H54 (cell line): ENCODE results near the gene VAV2.

Experiments
- DNase-seq: peaks from one replicate; pipeline ENCODE4 v3.0.0; 2011; ENCODE audit warnings: low spot score, mixed read lengths; ENCODE audit not compliant: insufficient read length
- FAIRE-seq: peaks from 3 replicates; lab custom pipeline; 2011; peaks lifted over from hg19 to GRCh38; lab: Jason Lieb, UNC
- POLR2A ChIP-seq: IDR thresholded peaks from 2 replicates; pipeline ENCODE4 v1.6.1; 2011; ENCODE audit warnings: low read depth, mild to moderate bottlenecking, low read length

Gene VAV2

DNA sequence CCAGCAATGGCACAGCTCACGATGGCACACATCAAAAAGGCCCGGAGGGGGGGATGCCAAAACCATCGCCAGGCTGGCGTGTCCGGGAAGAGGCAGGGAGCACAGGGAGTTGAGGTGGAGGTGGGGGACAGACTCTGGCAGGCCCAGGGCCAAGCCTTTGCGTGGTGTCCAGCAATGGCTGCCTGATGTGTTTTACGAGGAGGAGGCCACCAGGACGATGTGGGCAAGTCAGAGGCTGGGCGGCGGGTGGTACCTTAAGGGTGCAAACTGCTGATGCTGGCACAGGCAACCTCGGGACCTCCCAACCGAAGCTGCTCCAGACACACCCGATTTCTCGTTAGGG is 4.7 kb downstream of the VAV2 start:
- DNase-seq (no peak), FAIRE-seq (no peak)
- no peak for TF ChIP-seq POLR2A

DNA sequence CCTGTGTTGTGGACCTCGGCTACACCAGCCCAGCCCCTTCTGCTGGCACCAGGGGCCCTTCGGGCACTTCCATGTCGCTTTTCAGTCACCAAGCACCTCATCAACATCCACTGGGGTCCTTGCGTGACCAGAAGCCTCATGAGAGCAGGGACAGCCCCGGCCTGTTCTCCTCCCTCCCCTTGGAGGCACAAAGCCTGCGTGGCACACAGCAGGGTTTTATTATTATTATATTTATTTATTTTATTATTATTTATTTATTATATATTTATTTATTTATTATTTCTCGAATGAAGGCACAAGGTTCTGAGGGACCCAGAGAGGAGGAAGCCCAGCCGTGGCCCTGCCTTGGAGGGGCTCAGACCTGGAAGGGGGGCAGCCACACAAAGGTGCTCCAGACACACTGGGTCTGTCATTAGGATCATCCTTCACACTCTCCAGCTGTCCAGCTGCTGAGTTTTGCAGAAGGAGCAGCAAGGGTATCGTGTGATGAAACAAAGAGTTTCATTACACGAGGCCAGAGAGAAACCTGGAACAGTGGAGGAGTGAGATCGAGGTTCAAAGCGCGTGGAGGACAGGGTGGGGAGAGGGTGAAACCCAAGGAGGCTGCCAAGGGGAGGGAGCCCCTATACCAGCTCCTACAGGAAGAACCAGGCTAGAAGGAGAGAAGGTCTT is 5.2 kb downstream of the VAV2 start:
- FAIRE-seq = no peak
- no peak for TF ChIP-seq POLR2A
- no peak for DNase-seq

DNA sequence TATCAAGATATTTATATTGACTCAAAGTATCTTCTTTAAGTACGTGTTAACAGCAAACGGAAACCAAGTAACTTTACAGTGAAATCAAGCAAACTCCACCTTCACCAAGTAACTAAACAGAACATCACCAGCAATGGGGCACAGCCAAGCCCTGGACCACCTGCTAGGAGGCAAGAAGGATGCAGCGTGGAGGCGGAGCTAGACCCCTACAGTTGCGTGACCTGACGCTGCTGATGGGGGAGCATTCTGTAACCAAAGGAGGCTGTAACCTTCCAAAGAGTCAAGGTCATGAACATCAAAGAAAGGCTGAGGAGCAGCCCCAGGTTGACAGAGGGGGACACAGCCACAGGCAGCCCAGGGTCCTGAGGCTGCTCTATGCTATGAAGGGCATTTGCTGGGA is 6.1 kb downstream of the VAV2 start:
- DNase-seq (no peak), FAIRE-seq (no peak)
- TF ChIP-seq POLR2A = no peak

DNA sequence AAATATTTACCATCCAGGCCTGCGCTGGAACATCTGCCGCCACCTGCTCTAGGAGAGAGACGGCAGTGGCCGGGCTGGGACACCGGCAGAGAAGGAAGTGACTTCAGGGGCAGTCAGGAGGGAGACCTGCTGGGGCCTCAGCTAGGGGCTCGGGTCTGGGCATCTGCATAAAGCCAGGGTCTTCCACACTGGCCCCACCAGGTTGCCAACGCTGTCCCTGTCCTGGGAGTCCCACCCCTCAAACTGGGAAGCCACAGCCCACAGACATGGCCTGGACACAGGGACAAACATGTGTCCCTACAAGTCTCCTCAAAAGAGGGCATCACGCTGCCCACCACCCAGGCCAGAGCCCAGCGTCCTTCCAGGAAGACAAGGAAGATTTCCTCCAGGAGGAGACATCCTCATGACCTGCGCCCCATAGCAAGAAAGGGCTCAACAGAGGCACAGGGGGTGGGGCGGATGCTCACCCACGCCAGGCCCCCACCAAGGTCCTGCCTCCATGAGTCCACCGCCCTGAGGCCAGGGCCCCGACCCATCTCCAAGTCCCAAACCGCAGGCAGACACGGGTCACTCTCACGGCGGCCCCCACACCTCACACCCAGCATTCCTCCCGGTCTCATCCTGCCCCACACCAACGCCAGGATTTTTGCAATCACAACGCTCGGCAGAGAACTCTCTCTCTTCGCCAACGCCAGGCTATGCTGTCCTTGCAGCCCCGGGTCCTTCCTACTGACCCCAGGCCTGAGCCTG is 9.0 kb downstream of the VAV2 start:
- DNase-seq (no peak), FAIRE-seq (no peak)
- no peak for TF ChIP-seq POLR2A

DNA sequence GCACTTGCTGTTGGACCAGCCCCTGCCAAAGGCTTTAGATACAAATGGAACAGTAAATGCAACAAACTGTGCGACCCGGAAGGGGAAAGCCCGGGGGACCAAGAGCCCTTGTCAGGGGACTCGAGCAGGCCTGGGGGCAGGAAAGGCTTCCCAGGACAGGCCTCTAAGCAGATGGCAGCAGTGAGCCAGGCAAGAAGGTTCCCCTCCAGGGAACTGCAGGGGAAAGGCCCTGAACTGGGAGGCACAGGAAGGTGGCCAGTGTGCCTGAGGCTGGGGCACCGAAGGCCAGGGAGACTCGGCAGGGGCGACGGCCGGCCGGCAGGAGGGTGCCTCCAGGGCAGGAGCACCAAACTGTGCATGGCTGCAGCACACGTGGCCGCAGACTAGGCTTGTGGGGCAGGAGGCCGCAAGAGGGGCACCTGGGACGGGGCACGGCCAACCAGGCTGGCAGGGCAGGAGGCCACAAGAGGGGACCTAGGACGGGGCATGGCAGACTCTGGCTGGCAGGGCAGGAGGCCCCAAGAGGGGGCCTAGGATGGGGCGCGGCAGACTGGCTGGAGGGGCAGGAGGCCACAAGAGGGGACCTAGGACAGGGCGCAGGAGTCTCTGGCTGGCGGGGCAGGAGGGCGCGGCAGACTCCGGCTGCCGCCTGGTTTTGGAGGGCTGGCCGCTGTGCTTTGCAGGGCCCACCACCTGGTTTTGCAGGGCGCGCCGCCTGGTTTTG is 10.0 kb downstream of the VAV2 start:
- DNase-seq (no peak), FAIRE-seq (no peak)
- TF ChIP-seq POLR2A = no peak

DNA sequence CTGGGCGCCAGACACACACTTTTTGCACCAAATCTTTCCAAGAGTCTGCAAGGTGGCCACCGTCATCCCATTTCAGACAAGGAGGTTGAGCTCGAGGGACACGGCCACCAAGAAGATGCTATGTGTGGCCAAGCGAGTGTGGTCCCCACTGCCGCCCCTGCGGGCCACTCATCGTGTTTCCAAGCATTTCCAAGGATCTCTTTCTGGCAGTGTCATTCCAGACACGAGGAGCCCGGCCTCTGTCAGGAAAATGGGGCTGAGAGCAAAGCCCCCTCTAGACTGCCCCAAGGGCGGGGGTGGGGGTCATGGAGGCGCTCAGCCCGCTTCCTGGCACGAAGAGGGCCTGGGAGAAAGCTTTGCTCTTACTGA is 10.6 kb downstream of the VAV2 start:
- no peak for FAIRE-seq
- no peak for DNase-seq
- TF ChIP-seq POLR2A = no peak

DNA sequence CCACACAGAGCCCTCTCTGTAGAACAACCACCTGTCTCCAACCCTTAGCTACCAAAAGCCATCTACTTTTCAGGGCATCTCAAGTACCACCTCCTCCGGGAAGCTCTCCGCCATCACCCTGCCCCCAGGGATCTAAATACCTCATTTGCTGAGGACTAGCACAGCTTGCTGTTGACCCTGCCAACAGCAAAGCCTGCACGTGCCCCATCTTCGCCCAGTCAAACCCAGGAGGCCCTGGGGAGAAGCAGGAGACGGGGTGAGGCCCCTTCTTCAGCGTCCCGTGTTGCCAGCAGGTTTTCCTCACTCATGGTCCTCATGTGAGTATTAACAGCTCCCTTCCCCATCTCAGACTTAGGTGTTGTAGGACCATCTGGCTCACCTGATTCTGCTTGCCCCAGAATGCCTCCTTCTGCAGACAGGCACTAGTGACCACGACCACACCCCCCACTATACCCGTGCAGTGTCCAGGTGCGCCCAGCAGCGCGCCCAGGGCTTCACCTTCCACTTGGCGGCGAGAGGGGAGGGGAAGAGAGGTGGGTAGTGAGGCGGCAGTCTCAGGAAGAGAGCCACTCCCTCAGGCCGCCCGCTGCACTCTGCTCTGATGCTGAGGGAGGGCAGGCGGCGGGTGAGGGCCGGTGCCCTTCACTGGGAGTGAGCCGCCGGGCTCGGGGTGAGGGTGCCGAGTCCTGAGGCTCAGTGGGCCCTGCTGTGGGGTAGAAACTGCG is 11.1 kb downstream of the VAV2 start:
- FAIRE-seq = no peak
- DNase-seq = no peak

DNA sequence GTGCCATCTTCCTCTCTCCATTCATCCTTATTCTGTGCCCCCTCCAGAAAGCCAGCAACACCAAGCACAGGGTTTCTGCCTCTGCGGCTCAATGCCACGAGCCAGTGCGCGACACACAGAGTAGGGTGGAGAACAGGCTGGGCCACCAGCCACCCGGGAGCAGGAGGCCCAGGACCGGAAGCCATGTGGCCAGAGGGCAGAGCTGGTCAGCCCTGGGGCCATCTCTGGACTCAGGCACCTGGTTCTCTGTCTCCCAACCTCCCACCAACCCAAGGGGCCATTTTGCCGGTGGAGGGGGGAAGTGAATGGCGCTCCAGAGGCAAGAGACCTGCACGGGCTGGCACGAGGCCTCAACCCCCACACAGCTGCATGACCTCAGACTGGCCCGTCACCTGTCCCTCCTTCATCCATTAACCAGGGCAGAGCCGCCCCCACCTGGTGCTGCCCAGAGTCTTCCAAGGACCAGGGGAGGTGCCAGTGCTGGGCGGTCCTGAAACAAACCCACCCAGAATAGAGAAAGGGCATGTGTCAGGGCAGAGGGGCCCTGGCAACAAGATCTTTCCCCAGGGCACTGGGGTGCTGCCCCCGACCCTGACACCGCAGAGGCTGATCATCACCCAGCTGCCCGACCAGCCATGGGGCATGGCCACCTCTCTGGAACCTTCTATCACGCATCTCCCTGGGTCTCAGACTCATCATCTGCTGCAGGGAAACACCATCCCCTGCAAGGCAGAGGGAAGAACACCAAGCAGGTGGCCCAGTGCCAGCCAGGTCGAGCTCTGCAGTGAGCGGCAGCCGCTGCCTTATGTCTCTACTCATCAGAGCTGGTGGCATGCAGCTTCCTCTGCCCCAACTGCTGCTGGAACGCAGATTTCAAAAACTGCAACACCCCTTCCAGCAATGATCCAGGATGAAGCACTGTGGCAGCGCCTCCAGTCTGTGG is 11.9 kb downstream of the VAV2 start:
- FAIRE-seq (no peak), DNase-seq (no peak)
- no peak for TF ChIP-seq POLR2A

More for the DNA sequence above, 11.1 kb downstream of the VAV2 start:
- no peak for TF ChIP-seq POLR2A

DNA sequence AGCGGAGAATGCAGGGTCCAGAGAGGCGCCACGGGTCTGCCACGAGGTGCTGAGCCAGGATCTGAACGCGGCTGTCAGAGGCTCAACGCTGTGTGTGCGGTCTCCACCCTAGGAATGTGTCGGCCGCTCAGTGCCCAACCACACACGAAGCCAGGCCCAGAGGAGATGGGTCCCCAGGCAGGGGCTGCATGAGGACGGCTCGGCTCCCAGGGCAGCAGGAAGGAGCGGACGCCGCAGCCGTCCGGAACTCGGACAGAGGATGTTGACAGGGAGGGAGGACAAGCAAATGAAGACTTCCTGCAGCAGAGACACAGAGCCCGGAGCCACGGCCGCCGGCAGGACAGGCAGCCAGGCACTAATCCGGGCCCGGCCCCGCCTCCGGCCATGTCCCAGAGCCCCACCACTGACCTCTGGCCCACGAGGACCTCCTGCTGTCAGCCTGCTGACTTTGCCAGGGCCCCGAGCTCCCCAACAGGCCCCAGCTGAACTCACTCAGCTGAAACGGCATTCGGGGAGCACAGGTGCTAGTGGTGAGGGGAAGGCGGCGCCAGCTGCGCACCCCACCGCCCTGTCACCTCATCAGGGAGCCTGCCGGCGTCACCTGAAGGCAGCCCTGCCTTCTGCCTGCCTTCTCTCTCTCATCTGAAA is 12.7 kb downstream of the VAV2 start:
- no peak for DNase-seq
- FAIRE-seq = no peak
- no peak for TF ChIP-seq POLR2A

DNA sequence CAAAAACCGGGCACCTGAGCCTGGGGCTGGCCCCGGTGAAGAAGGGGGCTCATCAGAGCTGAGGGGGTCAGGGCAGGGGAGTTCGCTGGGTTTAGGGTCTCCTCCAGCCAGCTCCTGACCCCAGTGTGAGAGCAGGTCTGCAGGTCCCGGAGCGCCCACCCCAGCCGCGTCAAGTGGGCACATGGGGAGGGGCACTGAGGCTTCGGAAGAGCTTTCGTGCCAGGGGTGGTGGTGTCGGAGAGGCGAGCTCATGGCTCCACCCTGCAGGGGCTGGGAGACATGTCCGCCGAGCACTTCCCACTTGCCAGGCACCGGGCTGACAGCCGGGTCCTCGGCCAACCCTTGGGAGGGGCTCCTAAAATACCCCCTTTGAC is 13.2 kb downstream of the VAV2 start:
- TF ChIP-seq POLR2A = no peak
- FAIRE-seq = no peak
- no peak for DNase-seq

DNA sequence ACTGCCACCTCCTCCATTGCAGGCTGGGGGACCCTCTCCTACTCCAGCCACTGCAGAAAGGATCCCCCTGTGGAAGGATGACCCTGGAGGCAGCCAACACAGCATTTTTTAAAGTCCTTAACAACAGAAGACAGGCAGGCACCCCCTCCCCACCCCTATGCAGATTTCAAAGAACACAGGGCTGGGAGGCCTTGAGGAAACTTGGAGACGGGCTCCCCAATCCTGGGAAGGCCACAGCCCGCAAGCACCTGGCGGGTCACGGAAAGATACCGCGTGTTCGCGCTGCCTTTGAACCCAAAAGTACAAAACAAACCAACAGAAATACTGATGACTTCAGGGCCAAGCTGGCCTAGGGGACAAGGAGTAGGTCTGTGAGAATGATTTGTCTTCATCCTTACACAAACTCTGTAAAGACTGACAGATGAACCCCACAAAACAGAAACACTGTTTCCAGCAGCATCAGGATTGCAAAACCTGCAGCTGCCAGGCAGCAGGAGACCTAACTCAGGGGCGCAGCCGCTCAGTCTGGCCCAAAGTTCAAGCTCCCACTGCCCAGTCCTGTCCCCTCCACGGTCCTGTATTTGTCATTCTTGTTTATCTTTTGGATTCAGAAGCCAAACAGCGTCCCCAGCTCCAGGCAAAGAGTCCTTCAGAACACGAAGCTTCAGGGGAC is 13.8 kb downstream of the VAV2 start:
- DNase-seq = no peak
- no peak for FAIRE-seq
- TF ChIP-seq POLR2A = no peak
